GM19035 (cell line): Measurements from ENCODE around the gene DMRTA1.
"Not testable (repeated sequence)": the region's sequence is repeated elsewhere in the genome, so short reads cannot be mapped to it uniquely, and the experiment has no call there.

Experiments used
- ATAC-seq: cut with Tn5 transposase; IDR thresholded peaks from one replicate; pipeline ENCODE4 v1.9.1; 2021; ENCODE audit not compliant: unreplicated experiment

DMRTA1 gene

GRCh38 chr9:22457448-22457847 lies 10.8 kb downstream of the DMRTA1 start:
- no peak for ATAC-seq

DNA sequence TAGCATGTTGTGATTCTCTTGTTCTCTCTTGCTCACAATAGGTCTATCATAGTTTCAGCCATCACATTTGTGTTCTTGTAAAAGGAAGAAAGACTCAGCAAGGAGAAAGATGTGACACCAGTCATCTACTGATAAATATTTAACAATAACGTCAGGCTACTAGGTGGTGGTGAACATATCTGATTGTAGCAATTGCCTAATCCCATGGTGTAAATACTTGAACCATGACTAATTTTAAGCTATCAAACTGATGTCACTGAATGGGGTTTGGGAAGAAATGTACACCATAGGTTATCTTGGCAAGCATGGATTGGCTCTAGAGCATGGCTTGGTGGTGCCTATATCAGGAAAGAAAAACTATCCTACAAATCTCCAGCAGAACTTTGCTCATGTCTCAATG lies 16.6 kb downstream of the DMRTA1 start:
- ATAC-seq: no peak

DNA sequence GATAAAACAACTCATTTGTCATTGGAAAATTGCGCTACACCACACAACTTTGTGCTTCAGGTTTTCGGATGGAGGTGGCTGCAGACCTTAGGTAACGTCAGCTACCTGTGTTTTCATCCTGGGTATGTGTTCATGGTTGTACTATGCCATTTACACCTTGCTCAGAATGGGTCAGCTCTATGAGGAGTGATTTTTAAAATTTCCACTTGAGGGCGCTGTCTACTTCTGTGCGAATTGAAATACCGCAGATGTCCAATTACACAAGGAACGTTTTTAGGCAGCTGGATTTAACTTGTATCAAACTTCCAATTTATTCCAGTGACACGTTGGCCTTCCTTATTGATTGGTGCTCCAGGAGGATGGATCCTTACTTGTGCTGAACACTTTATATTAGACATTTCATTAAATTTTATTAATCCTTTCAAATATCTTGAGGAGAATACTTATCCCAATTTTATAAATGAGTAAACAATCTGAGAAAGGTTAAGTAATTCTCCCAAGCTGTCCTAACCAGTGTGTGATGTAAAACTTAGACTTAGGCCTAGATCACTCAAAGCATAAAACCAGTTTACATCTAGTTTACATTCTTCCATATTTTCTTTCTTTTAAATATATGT lies 23.4 kb downstream of the DMRTA1 start:
- ATAC-seq: peak; percentile 70

- no peak for ATAC-seq
Measured at GRCh38 chr9:22481566-22481965, 34.9 kb downstream of the DMRTA1 start.

DNA sequence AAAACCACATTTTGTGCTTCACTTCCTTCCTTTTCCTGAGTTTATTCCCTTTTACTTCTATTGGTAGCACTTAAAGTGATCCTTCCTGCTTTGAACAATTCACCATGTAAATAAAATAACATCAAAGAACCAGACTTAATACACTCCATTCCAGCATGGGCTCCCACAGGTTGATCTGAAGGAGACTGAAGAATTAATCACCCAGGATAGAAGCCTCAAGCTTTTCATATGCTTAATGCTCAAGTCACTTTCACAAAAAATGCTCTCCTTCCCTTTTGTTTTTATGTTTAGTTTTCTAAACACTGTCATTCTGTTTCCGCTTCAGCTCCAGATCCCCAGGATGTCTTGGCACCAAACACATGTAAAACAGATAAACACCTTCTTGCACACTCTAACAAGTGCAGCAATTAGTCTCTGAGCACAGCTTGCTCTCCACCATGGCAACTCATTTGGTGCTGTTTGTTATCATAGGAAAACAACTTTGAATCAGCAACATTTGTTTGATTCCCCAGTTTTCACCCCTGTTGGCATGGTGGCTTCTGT lies 37.0 kb downstream of the DMRTA1 start:
- ATAC-seq: no peak

DNA sequence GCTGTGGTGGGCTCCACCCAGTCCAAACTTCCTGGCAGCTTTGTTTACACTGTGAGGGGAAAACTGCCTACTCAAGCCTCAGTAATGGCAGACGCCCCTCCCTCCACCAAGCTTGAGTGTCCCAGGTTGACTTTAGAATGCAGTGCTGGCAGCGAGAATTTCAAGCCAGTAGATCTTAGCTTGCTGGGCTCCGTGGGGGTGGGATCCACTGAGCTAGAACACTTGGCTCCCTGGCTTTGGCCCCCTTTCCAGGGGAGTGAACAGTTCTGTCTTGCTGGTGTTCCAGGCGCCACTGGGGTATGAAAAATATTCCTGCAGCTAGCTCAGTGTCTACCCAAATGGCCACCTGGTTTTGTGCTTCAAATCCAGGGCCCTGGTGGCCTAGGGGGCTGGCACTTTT lies 49.6 kb downstream of the DMRTA1 start:
- not testable (repeated sequence) for ATAC-seq
